ENCODE results near the gene IRF8.

Gene IRF8

GRCh38 chr16:85888405-85889331 is 10.3 kb upstream of the IRF8 start:
- Histone ChIP-seq H2AFZ (ENCODE audit: low read depth, low read length) (peak overlapping the region; percentile 10; the same call in 1 of the 2 replicates), H3K79me2 (ENCODE audit: low read length) (no peaks in the 10 kb centered on the region), H3K9me3 (ENCODE audit: insufficient read depth, low read length) (no peaks in the 10 kb centered on the region; the same call in 1 of the 2 replicates), H4K20me1 (ENCODE audit: insufficient read depth, low read length) (no peaks in the 10 kb centered on the region), H3K4me1 (ENCODE audit: low read length) (peaks cover 21% of the 10 kb centered on the region), H3K4me2 (ENCODE audit: low read length) (peak overlapping the region; percentile 67), H3K4me3 (ENCODE audit: low read length) (peak overlapping the region; percentile 32), H3K9ac (ENCODE audit: low read length) (peak overlapping the region; percentile 30; the same call in 1 of the 2 replicates), H3K27me3 (ENCODE audit: low read depth, low read length) (peaks cover 39% of the 10 kb centered on the region), H3K27ac (ENCODE audit: low read length) (peak overlapping the region; percentile 24; the same call in 1 of the 2 replicates), H3K36me3 (replicated peaks; ENCODE audit: low read depth, low read length) (no peaks in the 10 kb centered on the region)
- TF ChIP-seq CTCF (IDR thresholded peaks at IDR 0.05; ENCODE audit: low read depth, low read length) = no peak
- no peak for TF ChIP-seq EZH2phosphoT487 (IDR thresholded peaks at IDR 0.05; ENCODE audit: low read depth)

- Histone ChIP-seq H3K4me1 (ENCODE audit: low read length) (peaks cover 26% of the 10 kb centered on the region), H3K36me3 (replicated peaks; ENCODE audit: low read depth, low read length) (no peaks in the 10 kb centered on the region), H3K9me3 (ENCODE audit: insufficient read depth, low read length) (no peaks in the 10 kb centered on the region; the same call in 1 of the 2 replicates), H3K4me2 (ENCODE audit: low read length) (no peak overlapping the region), H3K9ac (ENCODE audit: low read length) (no peak overlapping the region), H3K27ac (ENCODE audit: low read length) (no peak overlapping the region), H4K20me1 (ENCODE audit: insufficient read depth, low read length) (no peaks in the 10 kb centered on the region), H3K27me3 (ENCODE audit: low read depth, low read length) (peaks cover 25% of the 10 kb centered on the region), H3K4me3 (ENCODE audit: low read length) (no peak overlapping the region), H2AFZ (ENCODE audit: low read depth, low read length) (no peak overlapping the region), H3K79me2 (ENCODE audit: low read length) (no peaks in the 10 kb centered on the region)
- no peak for TF ChIP-seq EZH2phosphoT487 (IDR thresholded peaks at IDR 0.05; ENCODE audit: low read depth)
- TF ChIP-seq CTCF (IDR thresholded peaks at IDR 0.05; ENCODE audit: low read depth, low read length) = no peak
Measured at GRCh38 chr16:85891033-85891775, 7.8 kb upstream of the IRF8 start.

GRCh38 chr16:85891776-85892166 is 7.2 kb upstream of the IRF8 start:
- no peak for TF ChIP-seq EZH2phosphoT487 (IDR thresholded peaks at IDR 0.05; ENCODE audit: low read depth)
- TF ChIP-seq CTCF (IDR thresholded peaks at IDR 0.05; ENCODE audit: low read depth, low read length) = no peak
- peaks cover 25% of the 10 kb centered on the region for H3K27me3 ChIP-seq (ENCODE audit: low read depth, low read length)

GRCh38 chr16:85892760-85893159 is 6.2 kb upstream of the IRF8 start:
- TF ChIP-seq EZH2phosphoT487 (IDR thresholded peaks at IDR 0.05; ENCODE audit: low read depth) (no peak), CTCF (IDR thresholded peaks at IDR 0.05; ENCODE audit: low read depth, low read length) (no peak)
- Histone ChIP-seq H3K9ac (ENCODE audit: low read length) (no peak overlapping the region), H3K9me3 (ENCODE audit: insufficient read depth, low read length) (no peaks in the 10 kb centered on the region), H3K4me2 (ENCODE audit: low read length) (no peak overlapping the region), H4K20me1 (ENCODE audit: insufficient read depth, low read length) (no peaks in the 10 kb centered on the region), H3K27ac (ENCODE audit: low read length) (no peak overlapping the region), H2AFZ (ENCODE audit: low read depth, low read length) (no peak overlapping the region), H3K36me3 (replicated peaks; ENCODE audit: low read depth, low read length) (no peaks in the 10 kb centered on the region), H3K79me2 (ENCODE audit: low read length) (no peaks in the 10 kb centered on the region), H3K27me3 (ENCODE audit: low read depth, low read length) (peaks cover 20% of the 10 kb centered on the region), H3K4me1 (ENCODE audit: low read length) (peaks cover 33% of the 10 kb centered on the region), H3K4me3 (ENCODE audit: low read length) (no peak overlapping the region)

More at GRCh38 chr16:85891776-85892166, 7.2 kb upstream of the IRF8 start:
- H3K79me2 ChIP-seq (ENCODE audit: low read length) = no peaks in the 10 kb centered on the region
- H4K20me1 ChIP-seq (ENCODE audit: insufficient read depth, low read length) = no peaks in the 10 kb centered on the region
- H2AFZ ChIP-seq (ENCODE audit: low read depth, low read length) = no peak overlapping the region
- H3K4me1 ChIP-seq (ENCODE audit: low read length) = peaks cover 26% of the 10 kb centered on the region
- no peak overlapping the region for H3K4me3 ChIP-seq (ENCODE audit: low read length)
- H3K27ac ChIP-seq (ENCODE audit: low read length) = no peak overlapping the region
- no peaks in the 10 kb centered on the region; the same call in 1 of the 2 replicates for H3K9me3 ChIP-seq (ENCODE audit: insufficient read depth, low read length)
- H3K4me2 ChIP-seq (ENCODE audit: low read length) = no peak overlapping the region
- H3K36me3 ChIP-seq (replicated peaks; ENCODE audit: low read depth, low read length) = no peaks in the 10 kb centered on the region
- no peak overlapping the region for H3K9ac ChIP-seq (ENCODE audit: low read length)

All from OCI-LY3 (cell line).